Upper lobe of right lung (tissue), 1 donor: ENCODE data around the gene CSH2. TPM values are rescaled to one million over a fixed set of nuclear protein-coding genes. Genes with fewer than 3 reads are reported as not detected.
"Not testable (repeated sequence)": the region's sequence is repeated elsewhere in the genome, so short reads cannot be mapped to it uniquely, and the experiment has no call there.

ENCODE experiments used
- ATAC-seq: fragments of 200-7000 bp; cut with Tn5 transposase; one replicate; pipeline ENCODE4 v1.9.1; 2020; ENCODE audit warnings: mild to moderate bottlenecking, moderate library complexity
- DNase-seq: peaks from one replicate; pipeline ENCODE4 v3.0.0-alpha.2; 2020
- H3K27ac ChIP-seq: fragments of 200-600 bp; one replicate; pipeline ENCODE4 v1.8.0; 2022
- H3K27me3 ChIP-seq: fragments of 200-600 bp; one replicate; pipeline ENCODE4 v1.8.0; 2022; ENCODE audit warnings: mild to moderate bottlenecking
- H3K36me3 ChIP-seq: fragments of 200-600 bp; one replicate; pipeline ENCODE4 v1.8.0; 2022
- H3K4me1 ChIP-seq: fragments of 200-600 bp; one replicate; pipeline ENCODE4 v1.8.0; 2022
- H3K4me3 ChIP-seq: fragments of 200-600 bp; one replicate; pipeline ENCODE4 v1.8.0; 2022; ENCODE audit warnings: mild to moderate bottlenecking
- H3K9me3 ChIP-seq: fragments of 200-600 bp; one replicate; pipeline ENCODE4 v1.8.0; 2022
- intact Hi-C: fragments of 100-400 bp; cut with DNase I; formaldehyde crosslinking; loops from one replicate; pipeline ENCODE4 v1.11.0; 2022
- total RNA-seq: library from RNA; stranded (reverse); fragmentation: NEBNext Ultra II Directional; extraction: Animal tissue kit (Norgen Biotek cat#: 25700); gene quantifications from one replicate; pipeline ENCODE4 v1.2.1, GENCODE V29; 2021
- TF ChIP-seq, protein P1 (sequence below): fragments of 200-600 bp; IDR thresholded peaks from one replicate; pipeline ENCODE4 v1.8.0; 2022; ENCODE audit warnings: antibody characterized with exemption
- donor health status: DM: no; HTN: yes; CAD: no; lungs with severe emphysema.

Gene CSH2
- total RNA-seq, 1 donor from 2014 or later = not detected

GRCh38 chr17:63889026-63889848, 15.8 kb upstream of the CSH2 start:
- H3K36me3 ChIP-seq, H3K4me1 ChIP-seq, H3K27me3 ChIP-seq, intact Hi-C loops, DNase-seq, H3K27ac ChIP-seq, H3K9me3 ChIP-seq, H3K4me3 ChIP-seq: not testable (repeated sequence)
- ATAC-seq = peak; percentile 78
- TF ChIP-seq, protein P1, sequence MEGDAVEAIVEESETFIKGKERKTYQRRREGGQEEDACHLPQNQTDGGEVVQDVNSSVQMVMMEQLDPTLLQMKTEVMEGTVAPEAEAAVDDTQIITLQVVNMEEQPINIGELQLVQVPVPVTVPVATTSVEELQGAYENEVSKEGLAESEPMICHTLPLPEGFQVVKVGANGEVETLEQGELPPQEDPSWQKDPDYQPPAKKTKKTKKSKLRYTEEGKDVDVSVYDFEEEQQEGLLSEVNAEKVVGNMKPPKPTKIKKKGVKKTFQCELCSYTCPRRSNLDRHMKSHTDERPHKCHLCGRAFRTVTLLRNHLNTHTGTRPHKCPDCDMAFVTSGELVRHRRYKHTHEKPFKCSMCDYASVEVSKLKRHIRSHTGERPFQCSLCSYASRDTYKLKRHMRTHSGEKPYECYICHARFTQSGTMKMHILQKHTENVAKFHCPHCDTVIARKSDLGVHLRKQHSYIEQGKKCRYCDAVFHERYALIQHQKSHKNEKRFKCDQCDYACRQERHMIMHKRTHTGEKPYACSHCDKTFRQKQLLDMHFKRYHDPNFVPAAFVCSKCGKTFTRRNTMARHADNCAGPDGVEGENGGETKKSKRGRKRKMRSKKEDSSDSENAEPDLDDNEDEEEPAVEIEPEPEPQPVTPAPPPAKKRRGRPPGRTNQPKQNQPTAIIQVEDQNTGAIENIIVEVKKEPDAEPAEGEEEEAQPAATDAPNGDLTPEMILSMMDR = peak; percentile 42

GRCh38 chr17:63885119-63885518, 11.6 kb upstream of the CSH2 start:
- ATAC-seq, H3K4me3 ChIP-seq, DNase-seq, H3K4me1 ChIP-seq, H3K27ac ChIP-seq, intact Hi-C loops, H3K9me3 ChIP-seq, H3K36me3 ChIP-seq, H3K27me3 ChIP-seq: not testable (repeated sequence)

DNA sequence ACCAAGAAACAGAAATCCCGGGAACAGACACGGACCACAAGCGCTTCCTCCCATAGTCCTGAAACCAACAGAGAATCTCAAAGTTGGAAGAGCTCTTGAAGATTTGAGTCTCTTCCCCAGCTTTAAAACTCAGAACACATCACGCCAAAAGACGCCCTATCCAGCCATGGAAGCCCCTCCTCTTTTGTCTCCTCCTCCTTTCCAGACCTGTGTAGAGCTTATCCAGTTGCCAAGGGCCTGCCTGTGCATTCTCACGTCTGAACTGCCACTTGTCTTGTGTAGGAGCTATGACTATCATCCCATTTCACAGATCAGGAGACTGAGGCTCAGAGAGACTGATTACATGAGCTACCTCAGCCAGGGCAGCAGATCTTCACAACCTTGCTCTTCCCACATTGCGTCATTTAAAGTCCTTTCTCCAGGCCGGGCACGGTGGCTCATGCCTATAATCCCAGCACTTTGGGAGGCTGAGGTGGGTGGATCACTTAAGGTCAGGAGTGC, 9.2 kb upstream of the CSH2 start:
- ATAC-seq, DNase-seq, H3K27me3 ChIP-seq, H3K9me3 ChIP-seq, intact Hi-C loops, H3K36me3 ChIP-seq, H3K27ac ChIP-seq, H3K4me1 ChIP-seq, H3K4me3 ChIP-seq: not testable (repeated sequence)

GRCh38 chr17:63881935-63882601, 8.6 kb upstream of the CSH2 start, which contains the start of gene GH2:
TSS of gene GH2 (minus strand) at chr17:63881944. CDS start at chr17:63881801, 143 bp downstream.
- Histone ChIP-seq H3K4me1 (no peaks in the 10 kb centered on the region), H3K27ac (no peak within 1 kb of the TSS), H3K36me3 (no peaks in the 10 kb centered on the region), H3K4me3 (no peak within 1 kb of the TSS), H3K9me3 (no peaks in the 10 kb centered on the region), H3K27me3 (no peaks in the 10 kb centered on the region)
- no peak for DNase-seq
- TF ChIP-seq, protein P1 = peak; percentile 52
- intact Hi-C loops = no loop called here
- ATAC-seq = peak; percentile 85

- ATAC-seq, H3K27ac ChIP-seq, H3K9me3 ChIP-seq, H3K4me1 ChIP-seq, H3K4me3 ChIP-seq, DNase-seq, H3K27me3 ChIP-seq, H3K36me3 ChIP-seq, intact Hi-C loops: not testable (repeated sequence)
Measured at GRCh38 chr17:63881337-63881736, 7.9 kb upstream of the CSH2 start.

- intact Hi-C loops = no loop called here
- DNase-seq = no peak
Measured at GRCh38 chr17:63880706-63881105, 7.2 kb upstream of the CSH2 start.

DNA sequence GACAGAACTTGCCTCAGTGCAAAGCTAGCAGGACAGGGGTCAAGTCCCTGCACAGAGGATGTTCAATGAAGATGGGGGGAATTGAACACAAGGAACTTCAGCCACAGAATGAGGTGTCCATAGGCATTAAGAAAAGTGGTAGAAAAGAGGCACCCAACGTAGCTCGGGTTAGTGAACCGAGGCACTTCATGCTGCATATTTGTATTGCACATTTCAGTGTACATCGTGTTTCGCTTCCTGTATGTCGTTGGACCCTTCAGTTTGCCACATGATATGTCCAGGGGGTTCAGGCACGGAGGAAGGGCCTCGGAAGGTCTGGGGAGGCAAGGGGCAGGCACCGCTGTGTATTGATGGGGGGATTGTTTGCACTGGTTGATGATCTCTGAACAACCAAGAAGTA, 4.9 kb upstream of the CSH2 start:
- H3K27me3 ChIP-seq, H3K9me3 ChIP-seq, H3K27ac ChIP-seq, intact Hi-C loops, ATAC-seq, H3K36me3 ChIP-seq, DNase-seq, H3K4me3 ChIP-seq, H3K4me1 ChIP-seq: not testable (repeated sequence)

More at GRCh38 chr17:63880706-63881105, 7.2 kb upstream of the CSH2 start:
- Histone ChIP-seq H3K36me3 (no peaks in the 10 kb centered on the region), H3K27me3 (no peaks in the 10 kb centered on the region), H3K9me3 (no peaks in the 10 kb centered on the region), H3K4me1 (no peaks in the 10 kb centered on the region), H3K4me3 (no peak overlapping the region), H3K27ac (no peak overlapping the region)
- TF ChIP-seq, protein P1 = no peak
- ATAC-seq = no peak

DNA sequence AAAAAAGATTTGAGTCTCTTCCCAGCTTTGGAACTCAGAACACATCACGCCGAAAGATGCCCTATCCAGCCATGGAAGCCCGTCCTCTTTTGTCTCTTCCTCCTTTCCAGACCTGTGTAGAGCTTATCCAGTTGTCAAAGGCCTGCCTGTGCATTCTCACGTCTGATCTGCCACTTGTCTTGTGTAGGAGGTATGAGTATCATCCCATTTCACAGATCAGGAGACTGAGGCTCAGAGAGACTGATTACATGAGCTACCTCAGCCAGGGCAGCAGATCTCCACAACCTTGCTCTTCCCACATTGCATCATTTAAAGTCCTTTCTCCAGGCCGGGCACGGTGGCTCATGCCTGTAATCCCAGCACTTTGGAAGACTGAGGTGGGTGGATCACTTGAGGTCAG, 1.2 kb upstream of the CSH2 start:
- H3K4me1 ChIP-seq, H3K27me3 ChIP-seq: not testable (repeated sequence)

GRCh38 chr17:63874061-63874626, 667 bp upstream of the CSH2 start:
- DNase-seq, H3K36me3 ChIP-seq, H3K4me3 ChIP-seq, H3K27ac ChIP-seq, intact Hi-C loops, H3K9me3 ChIP-seq, ATAC-seq, H3K4me1 ChIP-seq, H3K27me3 ChIP-seq: not testable (repeated sequence)

More for the DNA sequence above, 1.2 kb upstream of the CSH2 start:
- ATAC-seq, H3K36me3 ChIP-seq, H3K4me3 ChIP-seq, H3K27ac ChIP-seq, DNase-seq, H3K9me3 ChIP-seq, intact Hi-C loops: not testable (repeated sequence)

GRCh38 chr17:63871646-63872365, 1.7 kb downstream of the CSH2 start:
- H3K36me3 ChIP-seq, H3K9me3 ChIP-seq, H3K27me3 ChIP-seq, DNase-seq, H3K4me1 ChIP-seq, intact Hi-C loops, H3K4me3 ChIP-seq, H3K27ac ChIP-seq, ATAC-seq: not testable (repeated sequence)
